GM18873 (cell line): ENCODE measurements around the gene CKAP5.
"Not testable (repeated sequence)": the region's sequence is repeated elsewhere in the genome, so short reads cannot be mapped to it uniquely, and the experiment has no call there.

ENCODE experiments used
- ATAC-seq: cut with Tn5 transposase; IDR thresholded peaks from one replicate; pipeline ENCODE4 v1.9.1; 2021; ENCODE audit warnings: mild to moderate bottlenecking, moderate library complexity, moderate number of reproducible peaks; ENCODE audit not compliant: unreplicated experiment, low FRiP score

Gene CKAP5

DNA sequence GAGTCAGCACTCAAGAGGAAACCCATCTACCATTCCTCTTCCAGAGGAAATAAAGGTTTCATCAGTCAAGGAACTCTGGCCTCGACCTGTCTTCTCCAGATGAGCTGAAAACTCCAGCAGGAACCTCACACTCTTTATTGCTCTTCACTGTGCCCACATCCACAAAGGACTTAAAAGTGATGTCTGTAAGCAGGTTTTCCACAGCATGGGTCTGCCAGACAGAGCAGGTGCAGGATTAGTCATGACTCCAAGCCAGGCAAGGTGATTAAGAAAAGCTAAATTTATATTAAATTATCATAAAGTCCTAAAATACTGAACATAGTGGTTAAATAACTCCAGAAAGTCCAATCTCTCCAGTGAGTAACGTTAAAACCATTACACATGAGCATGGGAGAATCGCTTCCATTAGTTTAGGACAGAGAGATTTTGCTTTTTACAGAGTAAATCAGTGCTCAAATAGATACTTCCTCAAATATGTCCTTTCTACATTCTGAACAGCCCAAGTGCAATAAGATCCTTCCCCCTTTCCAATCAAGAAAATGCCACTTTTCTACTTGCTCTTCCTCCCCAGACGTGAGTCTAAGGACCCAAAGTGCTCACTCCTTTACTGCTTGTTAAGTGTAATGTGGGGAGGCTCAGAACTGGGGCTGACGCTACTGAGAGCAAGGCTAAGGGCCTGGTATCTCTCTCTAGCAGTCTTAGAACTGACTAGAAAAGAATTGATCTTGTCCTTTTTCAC, 10.7 kb upstream of the CKAP5 start:
- no peak for ATAC-seq

DNA sequence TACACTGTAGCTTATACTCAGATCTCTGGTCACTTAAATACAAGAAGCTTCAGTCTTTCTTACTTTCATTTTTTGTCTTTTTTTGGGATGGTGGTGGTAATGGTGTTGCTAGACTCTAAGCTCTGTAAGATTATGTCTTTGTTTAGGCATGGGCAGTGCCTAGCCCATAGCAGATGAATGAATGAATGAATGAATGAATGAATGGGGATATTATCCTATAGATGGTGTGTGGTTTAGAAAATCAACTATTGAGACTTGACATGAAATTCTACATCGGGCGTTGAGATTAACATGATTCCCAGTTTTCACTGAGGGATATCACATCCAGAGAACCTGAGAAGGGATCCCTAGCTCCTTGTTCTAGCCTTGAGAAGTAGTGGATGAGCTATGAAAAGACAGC, 9.8 kb upstream of the CKAP5 start:
- ATAC-seq, result no peak

DNA sequence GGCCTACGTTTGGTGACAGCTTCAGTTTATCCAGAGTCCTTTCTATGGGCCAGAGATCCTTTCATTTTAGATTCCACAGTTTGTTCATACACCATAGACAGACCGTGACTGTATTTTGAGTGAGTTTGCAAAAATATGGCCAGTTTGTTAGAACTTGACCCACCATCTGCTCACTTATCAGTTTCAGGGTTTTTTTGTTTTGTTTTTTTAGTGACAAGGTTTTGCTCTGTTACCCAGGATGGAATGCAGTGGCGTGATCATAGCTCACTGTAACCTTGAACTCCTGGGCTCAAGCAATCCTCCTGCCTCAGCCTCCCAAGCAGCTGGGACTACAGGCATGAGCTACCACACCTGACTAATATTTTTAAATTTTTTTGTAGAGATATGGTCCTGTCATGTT, 9.1 kb upstream of the CKAP5 start:
- no peak for ATAC-seq

DNA sequence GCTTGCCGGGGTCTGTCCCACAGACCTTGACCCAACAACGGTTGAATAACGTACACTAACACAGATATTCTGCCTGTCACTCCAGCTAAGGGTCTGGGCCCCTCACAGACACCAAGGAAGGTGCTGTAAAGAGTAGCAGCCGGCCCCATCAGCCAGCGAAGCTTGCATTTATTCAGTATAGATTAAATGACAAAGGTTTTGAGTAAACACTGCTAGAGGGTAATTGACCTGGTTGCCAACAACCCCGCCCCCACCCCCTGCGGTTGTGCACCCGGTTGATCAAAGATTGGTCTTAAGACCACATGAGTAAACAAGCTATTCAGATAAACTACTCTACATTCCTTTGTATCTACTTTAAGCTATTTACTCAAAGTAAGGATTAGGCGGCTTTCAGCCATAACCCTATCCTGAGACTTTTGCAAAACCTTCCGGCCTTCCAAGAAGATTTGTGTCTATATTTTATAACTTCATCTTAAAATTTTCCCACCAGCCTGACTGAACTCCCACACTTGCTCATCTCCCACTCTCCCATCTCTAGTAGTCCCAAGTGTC, 4.8 kb upstream of the CKAP5 start:
- ATAC-seq, result no peak

DNA sequence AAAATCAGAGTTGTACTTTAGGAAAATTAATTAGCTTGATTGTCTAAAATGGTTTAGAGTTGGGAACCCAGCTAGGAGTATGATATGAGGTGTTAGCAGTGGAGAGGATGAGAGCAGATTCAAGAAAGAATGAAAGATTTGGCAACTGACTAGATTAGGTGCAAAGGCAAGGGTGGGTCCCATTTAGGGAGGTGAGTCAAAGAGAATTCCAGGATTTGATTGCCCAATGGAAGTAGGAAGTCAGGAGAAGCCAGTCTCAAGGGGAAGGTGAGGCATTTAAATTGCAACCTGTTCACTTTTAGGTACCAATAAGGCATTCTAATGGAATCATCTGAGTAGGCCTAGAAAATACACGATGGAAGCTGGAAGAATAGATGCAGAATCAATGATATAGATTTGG, 3.6 kb upstream of the CKAP5 start:
- ATAC-seq, result no peak

DNA sequence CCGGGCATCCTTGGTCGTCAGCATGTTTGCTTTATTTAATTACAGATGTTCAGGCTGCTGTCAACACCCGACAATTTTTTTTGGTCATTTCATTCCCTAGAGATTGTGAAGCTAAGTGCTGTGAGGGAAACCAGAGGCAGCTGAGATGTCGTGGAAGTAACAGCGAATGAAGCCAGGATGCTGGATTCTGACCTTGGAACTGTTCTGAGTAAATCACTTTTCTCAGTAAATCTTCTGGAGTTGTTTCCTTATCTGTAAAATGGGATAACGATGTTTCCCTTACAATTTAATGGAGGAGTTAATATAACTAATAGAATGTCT, 390 bp upstream of the CKAP5 start:
- ATAC-seq, result peak; percentile 12

DNA sequence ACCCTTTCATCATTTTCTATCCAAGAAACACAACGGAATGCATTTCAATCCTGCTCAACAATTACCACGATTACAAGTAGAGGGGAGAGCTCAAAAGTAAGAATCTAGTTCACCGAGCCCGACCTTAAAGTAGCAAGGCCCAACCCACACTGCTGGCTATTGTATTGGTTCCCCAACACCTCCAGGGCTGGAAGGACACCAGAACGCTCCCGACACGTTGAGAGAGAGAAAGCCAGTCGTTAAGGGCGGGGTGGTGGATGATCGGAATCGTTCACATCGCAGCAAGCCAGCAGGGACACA, 690 bp downstream of the CKAP5 start:
- ATAC-seq, result peak; percentile 3

DNA sequence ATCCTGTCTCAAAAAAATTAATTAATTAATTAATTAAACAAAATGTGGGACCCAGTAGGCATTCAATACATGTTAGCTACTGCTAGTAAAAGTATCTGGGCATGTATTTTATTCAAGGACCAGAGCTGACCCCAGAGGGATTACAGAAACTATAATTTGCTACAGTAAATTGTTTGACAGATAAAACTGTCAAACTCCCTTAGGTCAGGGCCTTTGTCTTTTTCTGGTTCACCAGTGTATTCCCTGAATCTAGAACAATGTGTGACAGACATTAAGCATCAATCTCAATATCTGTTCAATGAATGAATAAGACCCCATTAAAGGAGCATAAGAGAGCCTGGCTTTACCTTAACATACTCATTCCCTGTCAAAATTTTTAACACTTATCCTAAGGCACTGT, 6.0 kb downstream of the CKAP5 start:
- ATAC-seq, result no peak

DNA sequence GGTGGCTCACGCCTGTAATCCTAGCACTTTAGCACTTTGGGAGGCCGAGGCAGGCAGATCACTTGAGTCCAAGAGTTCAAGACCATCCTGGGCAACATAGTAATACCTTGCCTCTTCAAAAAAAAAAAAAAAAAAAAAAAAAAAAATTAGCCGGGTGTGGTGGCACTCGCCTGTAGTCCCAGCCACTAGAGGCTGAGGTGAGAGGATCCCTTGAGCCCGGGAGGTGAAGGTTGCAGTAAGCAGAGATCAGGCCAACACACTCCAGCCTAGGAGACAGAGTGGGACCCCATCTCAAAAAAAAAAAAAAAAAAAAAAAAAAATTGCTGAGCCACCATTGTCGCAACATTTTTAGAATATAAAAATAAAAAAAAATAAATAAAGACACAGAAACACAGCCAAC, 7.6 kb downstream of the CKAP5 start:
- no peak for ATAC-seq

DNA sequence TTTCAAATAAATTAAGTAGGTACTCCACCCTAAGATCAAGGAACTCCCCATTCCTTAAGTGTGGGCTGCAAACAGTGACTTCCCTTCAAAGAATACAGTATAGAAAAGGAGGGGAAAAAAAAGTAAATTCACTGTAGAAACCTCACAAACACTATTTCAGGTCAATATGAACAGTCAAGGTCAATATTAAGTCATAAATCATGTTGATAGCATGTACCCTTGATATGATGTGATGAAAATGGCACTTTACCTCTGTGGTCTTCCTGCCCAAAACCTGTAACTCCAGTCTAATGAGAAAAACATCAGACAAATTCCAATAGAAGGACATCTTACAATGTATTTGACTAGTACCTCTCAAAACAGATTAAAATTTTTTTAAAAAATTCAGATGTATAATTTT, 8.2 kb downstream of the CKAP5 start:
- ATAC-seq, result no peak

DNA sequence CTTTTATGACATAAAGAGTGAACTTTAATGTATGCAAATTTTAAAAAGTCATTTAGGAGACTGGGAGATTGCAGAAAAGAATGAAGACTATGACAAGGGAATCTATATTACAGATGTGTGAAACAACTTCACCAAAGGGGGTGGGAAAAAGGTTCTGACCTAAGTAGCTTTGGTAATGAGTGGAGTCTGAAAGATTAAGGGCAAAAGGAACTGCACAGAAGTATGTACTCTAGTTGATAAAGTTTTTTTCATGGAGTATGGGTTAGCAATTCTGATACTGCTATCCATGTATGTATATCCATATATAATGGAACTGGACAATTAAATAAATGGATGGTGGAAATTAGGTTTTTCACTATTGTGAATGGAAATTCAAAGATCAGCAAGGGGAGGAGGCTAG, 9.2 kb downstream of the CKAP5 start:
- no peak for ATAC-seq

DNA sequence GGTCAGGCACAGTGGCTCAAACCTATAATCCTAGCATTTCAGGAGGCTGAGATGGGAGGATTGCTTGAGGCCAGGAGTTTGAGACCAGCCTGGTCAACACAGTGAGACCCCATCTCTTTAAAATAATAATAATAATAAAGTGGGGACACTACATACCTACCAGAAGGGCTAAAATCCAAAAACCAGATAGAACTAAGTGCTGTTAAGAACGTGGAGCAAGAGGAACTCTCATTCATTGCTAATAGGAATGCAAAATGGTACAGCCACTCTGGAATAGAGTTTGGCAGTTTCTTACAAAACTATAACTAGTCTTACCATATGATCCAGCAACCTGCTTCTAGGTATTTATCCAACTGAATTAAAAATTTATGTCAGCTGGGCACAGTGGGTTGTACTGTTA, 9.6 kb downstream of the CKAP5 start:
- ATAC-seq, result no peak

DNA sequence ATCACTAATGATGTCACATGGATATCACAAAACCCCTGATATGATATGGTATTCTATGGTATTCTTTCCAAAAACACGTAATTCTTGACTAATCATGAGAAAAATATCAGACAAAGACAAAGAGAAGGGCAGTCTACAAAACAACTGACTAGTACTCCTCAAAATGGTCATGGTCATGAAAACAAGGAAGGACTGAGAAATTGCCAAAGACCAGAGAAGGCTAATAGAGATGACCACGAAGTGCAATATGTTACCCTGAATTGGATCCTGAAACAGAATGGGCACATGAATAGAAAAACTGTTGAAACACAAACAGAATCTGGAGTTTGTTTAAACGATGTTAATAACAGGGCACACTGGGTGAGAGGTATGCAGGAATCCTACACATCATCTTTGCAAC, 10.2 kb downstream of the CKAP5 start:
- no peak for ATAC-seq

DNA sequence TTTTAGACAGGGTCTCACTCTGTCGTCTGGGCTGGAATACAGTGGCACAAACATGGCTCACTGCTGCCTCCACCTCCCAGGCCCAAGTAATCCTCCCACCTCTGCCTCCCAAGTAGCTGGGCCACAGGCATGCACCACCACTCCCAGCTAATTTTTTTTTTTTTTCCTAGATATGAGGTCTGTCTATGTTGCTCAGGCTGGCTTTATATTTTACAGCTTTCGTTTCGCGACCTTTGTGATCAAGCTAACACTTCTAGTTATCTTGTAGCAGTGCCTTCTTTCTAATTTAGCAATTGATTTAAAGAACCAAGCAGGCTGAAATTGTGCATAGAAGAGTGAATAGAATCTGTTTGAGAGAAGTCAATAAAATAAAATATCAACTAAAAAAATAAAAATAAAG, 11.3 kb downstream of the CKAP5 start:
- ATAC-seq, result no peak

DNA sequence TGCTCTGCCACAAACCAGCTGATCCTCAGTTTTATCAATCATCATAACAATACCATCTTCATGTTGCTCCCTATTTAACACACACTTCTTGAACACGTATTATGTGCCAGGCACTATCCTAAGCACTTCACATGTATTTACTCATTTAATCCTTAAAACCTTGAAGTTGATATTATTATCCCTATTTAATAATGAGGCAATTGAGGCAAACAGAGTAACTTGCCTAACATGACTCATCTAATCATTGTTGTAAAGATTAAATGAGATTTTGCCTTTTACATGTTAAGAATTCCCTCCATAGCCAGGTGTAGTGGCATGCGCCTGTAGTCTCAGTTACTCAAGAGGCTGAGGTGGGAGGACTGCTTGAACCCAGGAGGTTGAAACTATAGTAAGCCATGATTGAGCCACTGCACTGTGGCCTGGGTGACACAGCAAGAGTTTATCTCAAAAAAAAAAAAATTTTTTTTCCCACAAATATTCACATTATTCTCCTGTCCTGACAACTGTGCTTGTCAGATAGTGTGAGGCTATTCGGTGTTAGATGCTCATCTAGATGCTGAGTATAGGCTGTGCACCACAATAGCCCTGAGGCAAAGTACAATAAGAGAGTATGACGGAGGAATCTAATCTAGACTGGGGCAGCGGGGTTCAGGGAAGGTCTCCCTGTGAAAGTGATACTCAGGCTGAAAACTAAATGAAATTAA, 13.4 kb downstream of the CKAP5 start:
- no peak for ATAC-seq

DNA sequence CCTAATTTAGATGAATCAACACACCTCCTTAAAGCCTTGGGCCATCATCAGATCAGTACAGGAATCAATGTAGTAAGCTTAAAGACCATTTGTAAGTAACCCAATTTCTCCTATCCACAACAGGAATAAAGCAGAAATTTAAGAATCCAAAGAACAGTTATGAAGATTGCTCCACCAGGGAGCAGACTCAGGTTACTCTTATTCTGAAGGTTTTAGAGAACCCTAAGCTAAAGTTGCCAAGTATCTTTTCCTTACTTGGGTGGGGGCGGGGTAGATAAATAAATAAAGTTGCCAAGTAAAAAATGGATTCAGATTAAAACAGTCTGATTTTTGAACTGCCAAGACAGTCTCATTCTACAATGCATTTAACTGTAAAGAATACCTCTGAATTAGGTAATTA, 18.1 kb downstream of the CKAP5 start:
- ATAC-seq, result no peak

DNA sequence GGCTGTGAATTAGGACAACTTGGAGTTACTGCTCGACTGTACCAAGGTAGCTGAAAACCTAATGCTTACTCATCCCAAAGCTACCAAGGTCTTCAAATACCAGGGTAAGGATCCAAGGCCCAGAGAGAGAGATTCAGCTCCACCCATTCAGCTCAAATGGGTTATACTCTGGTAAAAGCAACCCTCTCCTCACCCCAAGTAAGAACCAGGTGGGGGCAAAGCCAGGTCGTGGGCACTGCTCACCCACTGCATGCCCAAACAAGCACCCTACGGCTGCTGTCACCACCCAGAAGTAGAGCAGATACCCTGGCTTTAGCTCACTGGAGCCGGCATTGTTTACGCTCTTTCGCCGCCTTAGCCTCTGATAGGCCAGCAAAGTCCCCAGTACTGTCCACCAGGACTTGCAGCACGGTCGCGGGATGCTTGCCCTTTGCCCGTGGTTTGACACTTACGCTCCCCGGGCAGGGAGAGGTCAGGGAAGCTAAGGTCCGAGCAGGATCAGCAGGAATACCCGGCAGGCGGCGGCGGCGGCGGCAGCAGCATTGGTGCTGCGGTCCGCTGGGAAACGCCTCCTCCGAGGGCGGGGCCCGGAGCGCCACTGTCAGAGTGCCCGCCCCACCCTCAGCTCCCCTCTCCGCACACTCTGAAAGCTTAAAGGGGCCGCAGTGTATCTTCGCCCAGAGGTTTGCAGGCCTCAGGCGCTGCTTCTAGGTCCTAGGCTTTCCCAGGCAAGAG, 19.6 kb downstream of the CKAP5 start:
- peak; percentile 85 for ATAC-seq

DNA sequence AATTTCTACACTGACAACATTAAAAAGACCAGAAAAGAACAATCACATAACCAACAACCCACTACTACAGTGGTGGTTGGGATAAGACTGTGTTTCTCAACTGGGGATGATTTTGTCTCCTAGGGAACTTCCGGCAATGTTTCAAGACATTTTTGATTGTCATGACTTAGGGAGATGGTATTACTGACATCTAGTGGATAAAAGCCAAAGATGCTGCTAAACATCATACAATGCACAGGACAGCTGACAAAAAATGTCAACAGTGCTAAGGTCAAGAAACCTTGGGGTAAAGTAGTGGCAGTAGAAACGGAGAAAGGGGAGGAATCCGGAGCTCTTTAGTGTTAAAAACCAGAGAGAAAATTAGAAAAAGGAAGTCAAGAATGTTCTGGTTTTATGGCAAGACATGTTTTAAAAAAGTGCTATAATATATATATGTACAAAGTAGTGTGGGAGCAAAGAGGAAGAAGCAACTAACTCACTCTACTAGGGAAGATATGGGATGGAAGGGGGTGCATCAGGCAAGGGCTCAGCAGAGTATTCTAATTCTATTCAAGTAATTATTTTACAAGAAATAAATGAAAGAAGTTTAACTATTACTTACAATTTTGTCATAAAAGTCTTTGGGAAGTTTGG, 37.2 kb downstream of the CKAP5 start:
- ATAC-seq, result no peak

DNA sequence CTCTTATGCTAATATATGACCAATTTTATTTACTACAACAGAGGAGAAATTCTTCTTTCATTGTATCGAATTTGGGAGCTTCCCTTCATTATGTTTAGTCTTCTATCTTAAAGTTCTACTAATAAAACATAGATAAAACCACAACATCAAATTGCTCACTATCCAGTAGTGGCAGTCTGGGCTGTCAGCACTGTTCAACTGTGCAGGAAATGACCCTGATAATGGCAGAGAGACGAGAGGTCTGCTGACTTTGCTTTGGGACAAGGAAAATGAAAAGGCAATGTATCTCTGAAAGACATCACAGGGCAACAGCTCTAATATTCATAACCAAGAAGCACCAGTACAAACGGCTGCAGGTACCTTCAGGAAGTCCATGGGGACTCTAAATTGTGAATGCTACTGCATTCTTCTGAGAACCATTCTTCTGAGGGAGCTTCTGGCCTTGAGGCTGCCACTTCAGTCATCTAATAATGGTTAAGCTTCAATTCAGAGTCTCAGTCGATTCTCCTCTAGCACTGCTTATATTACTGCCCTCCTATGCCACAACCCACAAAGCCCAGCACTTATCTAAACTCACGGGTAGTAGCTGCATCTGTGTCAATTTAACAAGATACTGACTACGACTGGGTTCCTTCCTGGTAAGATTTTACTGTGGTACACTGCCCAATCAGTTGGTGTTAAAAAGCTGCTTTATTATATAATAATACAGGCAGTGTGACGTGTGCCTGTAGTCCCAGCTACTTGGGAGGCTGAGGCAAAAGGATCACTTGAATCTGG, 44.2 kb downstream of the CKAP5 start:
- ATAC-seq, result no peak

DNA sequence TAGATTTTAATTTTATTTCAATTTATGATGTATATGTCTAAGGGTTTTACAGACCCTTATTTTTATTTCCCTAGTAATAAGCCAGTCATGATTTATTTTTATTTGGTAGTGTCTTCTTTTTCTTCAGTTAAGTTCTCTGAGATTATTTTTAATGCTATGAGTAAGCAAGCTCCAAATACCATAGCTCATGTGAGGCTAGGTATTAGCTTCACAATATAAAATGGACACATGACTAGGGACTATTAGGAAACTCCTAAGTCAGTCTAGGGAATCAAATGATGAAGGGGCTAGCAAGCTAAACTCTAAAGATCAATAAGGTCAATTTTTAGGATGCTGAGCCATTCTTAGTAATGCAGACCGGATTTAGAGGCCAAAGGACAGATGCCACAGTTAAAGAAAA, 45.9 kb downstream of the CKAP5 start:
- no peak for ATAC-seq

DNA sequence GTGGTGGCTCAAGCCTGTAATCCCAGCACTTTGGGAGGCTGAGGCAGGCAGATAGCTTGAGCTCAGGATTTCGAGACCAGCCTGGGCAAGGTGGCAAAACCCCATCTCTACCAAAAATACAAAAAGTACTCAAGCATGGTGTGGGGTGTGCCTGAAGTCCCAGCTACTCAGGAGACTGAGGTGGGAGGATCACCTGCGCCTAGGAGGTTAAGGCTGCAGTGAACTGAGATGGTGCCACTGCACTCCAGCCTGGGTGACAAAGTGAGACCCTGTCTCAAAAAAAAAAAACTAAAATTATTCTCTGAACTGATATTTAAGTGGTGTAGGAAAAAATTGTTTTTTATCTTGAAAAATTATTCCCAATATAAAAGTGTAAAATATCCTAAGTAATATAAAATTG, 46.4 kb downstream of the CKAP5 start:
- ATAC-seq, result not testable (repeated sequence)
